Fibroblast of peridontal ligament (primary cell): ENCODE measurements around the gene TMEM270.
"Not testable (repeated sequence)": the region's sequence is repeated elsewhere in the genome, so short reads cannot be mapped to it uniquely, and the experiment has no call there.

Experiments used
- DNase-seq: peaks from one replicate; pipeline ENCODE4 v3.0.0-alpha.2; 2010; ENCODE audit errors: extremely low read depth

TMEM270 gene

DNA sequence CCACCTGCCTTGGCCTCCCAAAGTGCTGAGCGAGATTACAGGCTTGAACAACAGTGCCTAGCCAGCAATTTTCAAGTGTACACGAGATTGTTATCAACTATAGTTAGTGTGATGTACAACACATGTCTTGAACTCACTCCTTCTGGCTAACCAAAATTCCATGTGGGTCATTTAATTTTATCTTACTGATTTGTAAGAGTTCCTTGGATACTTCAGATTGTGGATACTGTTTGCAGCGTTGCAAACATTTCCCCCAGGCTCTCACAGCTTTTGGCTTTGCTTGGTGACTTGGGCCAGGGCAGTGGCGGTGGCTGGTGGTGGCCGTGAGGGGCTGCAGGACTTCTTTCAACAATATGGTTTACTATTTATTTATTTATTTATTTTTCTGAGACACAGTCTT is 8.5 kb upstream of the TMEM270 start:
- peak; percentile 27 for DNase-seq

DNA sequence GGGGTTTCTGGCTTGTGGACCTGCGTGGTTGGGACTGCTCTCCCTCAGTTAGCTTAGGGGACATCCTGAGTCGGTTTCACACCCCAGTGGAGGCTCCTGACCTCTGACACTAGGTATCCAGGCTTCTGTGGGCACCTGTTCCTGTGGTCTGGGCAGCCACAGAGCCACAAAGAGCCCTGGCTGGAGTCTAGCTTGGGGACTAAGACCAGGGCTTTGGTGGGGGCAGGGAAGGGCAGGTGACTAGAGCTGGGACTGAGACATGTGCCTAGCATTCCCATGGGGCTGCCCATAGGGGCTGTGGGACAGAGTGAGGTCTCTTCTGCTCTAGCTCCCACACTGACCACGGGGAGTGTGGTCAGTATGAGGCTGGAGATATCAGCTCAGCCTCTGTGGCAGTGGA is 4.0 kb upstream of the TMEM270 start:
- no peak for DNase-seq

DNA sequence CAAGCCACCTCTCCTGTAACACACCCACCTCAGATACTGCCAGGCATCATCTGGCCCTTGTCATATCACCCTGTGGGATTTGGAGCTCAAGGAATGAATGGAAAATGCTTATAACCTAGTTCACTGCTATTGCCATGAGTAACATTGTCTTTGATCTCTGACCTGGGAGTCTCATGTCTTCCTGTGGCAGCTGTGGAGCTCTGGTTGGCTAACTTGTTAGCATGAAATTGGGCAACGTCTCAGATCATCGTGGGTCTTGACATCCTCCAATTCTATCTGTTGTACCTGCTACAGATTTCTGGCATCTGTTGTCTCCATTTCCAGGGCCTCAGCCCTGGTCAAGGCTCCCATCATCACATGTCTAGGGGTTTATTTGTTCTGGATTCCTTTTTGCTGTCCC is 2.2 kb upstream of the TMEM270 start:
- no peak for DNase-seq

DNA sequence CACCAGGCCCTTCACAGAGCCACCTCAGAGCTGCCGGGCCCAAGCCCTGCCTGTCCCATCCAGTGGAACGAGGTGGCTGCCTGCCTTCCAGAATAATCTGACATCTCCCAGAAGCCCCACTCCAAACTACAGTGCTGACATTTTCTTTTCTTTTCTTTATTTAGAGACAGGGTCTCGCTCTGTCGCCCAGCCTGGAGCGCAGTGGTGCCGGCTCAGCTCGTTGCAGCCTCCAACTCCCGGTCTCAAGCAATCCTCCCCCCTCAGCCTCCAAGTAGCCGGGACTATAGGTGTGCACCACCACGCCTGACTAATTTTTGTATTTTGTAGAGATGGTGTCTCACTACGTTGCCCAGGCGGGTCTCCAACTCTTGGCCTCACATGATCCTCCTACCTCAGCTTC is 346 bp downstream of the TMEM270 start:
- DNase-seq: no peak

DNA sequence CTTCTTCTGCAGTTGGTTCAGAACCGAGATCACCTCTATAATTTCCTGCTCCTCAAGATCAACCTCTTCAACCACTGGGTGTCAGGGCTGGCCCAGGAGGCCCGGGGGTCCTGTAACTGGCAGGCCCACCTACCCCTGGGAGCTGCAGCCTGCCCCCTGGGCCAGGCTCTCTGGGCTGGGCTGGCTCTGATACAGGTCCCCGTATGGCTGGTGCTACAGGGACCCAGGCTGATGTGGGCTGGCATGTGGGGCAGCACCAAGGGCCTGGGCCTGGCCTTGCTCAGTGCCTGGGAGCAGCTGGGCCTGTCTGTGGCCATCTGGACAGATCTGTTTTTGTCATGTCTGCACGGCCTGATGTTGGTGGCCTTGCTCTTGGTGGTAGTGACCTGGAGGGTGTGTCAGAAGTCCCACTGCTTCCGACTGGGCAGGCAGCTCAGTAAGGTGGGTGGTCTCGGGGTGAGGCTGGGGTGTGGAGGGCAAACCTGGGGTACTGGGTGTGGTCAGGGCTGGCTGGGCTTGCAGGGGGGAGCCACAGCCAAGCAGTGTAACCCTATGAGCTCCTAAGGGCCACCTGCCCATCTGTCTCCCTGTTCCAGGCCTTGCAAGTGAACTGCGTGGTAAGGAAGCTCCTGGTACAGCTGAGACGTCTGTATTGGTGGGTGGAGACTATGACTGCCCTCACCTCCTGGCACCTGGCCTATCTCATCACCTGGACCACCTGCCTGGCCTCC is 4.2 kb downstream of the TMEM270 start:
- no peak for DNase-seq

DNA sequence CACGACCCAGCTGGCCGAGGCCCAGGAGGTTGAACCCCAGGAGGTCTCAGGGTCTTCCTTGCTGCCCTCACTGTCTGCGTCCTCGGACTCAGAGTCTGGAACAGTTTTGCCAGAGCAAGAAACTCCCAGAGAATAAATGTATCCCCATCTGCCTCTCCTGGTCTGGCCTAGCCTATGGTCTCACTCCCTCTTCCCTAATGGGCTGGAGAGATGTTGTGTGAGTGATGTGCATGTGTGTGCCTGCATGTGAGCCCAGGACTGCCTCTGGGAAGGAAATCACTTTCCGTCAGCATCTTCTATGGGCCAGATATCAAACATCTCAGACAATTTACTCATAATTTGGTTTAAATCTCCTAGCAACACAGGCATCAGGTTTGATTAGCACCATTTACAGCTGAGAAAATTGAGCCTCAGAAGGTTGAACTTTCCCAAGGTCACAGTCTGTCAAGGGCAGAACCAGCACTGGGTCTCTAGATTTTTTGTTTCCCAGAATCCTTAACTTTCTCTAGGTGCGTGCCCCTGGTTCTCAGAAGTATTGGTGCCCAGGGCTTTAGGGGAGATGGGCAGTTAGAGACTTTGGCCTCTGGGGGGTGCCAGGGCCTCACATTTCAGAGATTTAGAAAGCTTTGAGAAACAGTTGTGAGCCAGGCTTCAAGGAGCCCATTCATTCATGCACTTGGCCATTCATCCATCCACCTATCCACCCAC is 4.9 kb downstream of the TMEM270 start:
- DNase-seq: peak; percentile 74

DNA sequence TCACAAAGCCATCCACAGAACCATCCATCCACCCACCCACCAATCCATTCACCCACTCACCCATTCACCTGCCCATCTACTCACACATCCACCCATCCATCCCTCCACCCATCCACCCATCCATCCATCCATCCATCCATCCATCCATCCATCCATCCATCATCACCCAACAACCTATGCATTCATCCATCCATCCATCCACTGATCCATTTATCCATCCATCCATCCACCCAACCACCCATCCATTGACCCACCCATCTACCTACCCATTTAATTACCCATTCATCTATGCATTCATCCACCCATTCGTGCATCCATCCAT is 5.4 kb downstream of the TMEM270 start:
- no peak for DNase-seq

DNA sequence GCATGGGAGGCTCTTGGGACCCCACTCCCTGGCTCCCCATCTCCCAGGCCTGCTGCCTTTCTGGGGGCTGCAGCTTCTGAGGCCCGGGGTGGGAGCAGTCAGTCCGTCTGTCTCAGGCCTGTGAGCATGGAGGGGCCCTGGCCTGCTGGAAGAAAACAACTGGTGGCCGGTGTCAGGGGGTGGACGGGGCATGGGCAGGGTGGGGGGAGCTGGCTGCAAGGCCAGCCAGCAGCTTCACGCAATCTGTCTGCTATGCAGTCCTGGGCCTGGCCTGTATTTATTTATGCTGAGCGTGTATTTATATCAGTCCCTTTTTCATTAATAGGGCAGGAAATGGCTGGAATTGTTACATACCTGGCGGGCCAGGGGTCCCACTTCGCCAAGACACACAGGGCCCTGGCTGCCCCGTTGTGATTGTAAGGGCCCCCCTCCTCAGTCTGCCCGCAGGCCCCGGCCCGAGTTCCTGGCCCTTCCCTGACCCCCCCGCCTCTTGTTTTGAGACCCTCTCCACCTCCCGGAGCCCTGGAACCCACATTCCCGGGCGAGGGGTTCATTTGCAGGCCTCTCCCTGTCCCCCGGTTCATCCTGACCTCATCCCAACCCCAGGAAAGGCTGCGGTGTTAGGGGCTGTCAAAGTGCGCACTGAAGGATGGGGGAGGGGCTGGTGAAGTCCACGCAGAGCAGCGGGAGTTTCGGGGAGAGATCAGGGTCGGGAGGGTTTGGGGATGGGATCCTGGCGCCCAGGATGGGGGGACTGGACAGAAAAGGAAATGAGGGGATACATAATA is 8.2 kb downstream of the TMEM270 start:
- no peak for DNase-seq

DNA sequence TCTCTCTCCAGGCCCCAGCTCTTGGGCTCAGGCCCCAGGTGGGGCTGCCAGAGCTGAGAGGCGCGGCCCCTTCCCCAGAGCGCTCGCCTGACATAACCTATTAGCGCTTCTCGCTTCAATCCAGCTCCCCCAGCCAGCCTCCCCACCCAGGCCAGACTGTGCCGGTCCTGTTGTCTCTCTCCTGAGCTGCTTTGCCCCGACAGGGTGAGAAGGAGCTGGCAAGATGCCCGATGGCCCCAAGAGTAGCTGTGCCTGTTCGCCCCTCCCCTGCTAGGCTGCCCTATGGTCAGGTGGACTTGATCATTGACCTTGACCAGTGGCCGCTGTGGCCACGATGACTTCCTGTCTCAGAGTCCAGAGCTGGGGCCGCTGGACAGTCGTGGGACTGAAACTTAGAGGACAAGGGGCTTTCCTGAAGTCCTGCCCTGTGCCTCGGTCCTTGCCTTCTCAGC is 9.1 kb downstream of the TMEM270 start:
- DNase-seq: no peak

DNA sequence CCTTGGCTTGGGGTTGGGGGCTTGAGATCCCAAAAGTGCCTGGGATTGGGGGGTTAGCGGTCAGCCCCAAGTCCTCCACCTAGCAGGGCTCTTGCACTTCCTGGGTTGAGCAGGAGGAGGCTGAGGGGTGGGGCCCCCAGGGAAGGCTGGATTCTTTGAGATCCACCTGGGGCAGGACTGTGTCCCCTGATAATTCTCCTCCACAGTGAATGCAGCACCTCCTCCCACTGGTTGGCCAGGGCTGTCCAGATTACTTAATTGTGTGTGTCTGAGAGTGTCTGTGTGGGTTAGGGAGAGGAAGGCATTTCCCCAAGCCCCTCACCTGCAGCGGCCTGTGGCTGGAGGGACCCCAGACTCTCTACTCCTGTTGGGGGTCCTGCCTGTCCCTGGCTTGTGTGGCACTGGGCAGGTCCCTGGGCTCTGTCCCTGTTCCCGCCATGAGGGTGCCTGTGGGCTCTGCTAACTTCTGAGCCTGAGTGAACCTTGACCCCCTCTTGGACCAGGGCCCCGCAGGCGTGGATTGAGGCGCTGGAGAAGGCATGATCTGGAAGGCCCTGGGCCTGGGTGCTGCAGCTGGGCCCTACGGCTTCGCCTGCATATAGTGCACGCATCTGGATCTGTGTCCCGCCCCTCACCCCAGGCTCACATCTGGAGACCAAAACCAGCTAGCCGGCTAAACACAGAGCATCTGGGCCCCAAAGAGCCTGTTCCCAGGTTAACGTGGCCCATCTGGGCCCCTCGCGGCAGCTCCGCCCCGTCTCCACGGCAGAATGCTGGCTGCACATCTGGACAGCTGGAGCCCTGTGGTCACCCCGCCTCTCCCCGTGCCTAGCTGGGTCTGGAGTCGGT is 10.4 kb downstream of the TMEM270 start:
- DNase-seq: no peak

DNA sequence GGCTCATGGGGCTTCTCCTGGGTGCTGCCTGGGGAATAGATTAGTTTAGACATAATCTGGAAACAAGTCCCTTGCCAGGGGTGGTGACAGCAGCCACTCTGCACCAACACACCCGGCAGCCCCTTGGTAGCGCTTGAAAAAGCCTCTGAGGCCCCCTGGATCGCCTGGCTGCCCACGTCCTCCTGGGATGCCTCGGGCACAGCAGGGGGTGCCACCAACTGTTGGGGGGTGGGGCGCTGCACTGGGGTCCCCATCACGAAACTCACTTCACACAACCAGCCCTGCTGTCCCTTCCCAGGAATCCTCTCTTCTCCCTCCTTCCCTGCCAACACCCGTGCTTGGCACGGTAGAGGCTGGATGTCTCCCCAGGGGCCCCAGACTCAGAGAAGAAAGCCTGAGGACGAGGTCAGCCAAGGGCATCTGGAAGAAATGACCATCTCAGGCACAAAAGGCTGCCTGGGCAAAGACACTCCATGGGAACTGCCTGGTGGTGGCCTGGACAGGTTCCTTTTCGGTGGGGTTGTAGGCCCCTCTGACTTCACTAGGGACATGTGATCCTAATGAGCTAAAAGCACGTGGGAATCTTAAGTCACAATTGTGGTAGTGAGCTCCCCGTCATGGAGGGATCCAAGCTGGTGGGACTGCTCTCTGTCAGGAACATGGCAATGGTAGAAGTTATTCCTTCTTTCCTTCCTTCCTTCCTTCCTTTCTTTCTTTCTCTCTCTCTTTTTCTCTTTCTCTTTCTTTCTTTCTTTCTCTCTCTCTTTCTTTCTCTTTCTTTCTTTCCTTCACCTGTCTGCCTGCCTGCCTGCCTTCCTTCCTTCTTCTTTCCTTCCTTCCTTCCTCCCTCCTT is 11.3 kb downstream of the TMEM270 start:
- DNase-seq: no peak

DNA sequence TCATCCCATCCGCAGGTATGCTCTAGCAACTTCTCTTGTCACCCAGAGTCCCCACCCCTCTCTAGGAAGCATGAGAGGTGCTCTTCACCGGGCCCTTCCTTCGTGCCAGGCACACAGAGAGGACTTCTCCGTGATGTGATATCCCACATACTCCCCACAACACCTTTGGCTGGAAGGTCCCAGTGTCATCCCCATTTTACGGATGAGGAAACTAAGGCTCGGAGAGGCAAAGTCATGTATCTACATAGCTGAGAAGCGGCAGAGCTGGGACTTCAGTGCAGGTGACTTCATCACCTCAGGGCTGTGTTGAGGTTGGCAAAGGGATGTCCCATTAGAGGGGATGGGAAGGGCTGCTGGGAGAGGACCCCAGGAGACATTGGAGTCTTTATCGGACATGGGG is 15.4 kb downstream of the TMEM270 start:
- DNase-seq: no peak

DNA sequence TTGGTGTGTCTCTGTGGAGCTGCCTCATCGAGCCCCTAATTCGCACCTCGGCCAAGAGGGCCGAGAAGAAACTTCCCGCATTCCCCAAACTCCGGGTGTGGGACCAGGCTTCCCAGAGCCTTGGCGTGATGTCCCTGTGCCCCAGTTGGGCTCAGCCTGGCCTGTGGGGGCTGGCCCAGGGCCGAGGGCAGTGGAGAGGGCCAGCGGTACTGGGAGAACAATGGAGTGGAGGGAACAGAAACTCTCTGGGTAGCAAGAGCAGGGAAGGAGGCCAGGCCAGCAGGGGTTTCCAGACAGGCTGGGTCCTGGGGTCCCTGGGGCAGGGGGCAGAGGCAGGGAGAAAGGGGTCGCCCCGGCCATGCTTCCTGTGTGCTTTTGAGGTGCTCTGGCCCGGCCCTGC is 16.0 kb downstream of the TMEM270 start:
- no peak for DNase-seq

DNA sequence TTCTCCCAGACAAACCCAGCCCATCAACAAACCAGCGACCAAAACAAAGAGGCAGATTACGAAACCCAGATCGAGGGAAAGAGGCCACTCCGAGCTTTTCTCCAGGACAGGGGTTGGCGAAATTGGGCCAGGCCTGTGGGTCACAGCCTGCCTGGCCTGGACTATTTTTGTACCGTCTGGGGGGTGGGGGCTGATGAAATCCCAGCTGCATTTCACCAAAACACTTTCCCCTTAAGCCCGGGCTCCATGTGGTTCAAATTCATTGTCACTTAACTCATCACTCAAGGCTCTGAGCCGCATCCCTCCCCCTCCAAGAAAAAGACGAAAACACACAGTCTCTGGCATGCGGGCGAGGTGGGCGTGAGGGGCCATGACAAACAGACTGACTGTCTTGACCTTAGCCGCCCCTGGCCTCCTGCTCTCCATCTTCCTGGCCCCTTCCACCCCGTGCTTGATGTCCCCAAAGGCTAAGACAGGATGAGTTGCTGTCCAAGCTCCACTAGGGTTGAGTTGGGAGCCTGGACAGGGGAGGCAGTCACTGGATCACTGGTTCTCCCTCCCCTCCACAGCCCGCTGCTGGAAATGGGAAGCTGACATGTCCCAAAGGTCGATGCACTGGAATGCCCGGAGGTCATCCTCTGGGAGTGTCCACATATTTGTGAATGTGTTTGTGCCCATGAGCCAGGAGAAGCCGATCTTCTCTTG is 19.2 kb downstream of the TMEM270 start:
- DNase-seq: peak; percentile 31

DNA sequence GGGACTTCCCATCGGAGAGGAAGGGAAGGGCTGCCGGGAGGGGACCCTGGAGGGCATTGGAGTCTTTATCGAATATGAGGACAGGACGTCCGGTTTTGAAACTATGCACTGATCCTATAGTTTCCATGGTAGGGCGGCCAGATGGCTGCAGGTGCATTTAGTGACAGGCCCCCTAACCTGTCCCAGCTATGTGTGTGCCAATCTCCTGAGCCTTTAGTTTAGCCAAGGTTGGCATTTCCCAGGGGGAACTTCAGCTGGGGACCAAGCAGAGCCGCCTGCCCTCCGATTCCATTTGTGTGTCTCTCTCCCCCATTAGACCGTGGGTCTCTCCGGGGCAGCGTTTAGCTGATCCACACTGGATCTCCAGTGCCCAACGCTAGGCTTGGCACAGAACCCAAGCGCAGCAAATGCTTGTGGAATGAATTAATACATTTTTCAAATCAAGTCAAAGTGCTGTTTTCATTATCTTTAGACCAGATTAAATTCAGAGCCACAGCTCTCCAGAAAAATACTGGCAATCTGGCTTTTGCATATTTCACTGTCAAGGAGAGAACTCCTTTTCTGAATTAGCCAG is 19.9 kb downstream of the TMEM270 start:
- peak; percentile 49 for DNase-seq

DNA sequence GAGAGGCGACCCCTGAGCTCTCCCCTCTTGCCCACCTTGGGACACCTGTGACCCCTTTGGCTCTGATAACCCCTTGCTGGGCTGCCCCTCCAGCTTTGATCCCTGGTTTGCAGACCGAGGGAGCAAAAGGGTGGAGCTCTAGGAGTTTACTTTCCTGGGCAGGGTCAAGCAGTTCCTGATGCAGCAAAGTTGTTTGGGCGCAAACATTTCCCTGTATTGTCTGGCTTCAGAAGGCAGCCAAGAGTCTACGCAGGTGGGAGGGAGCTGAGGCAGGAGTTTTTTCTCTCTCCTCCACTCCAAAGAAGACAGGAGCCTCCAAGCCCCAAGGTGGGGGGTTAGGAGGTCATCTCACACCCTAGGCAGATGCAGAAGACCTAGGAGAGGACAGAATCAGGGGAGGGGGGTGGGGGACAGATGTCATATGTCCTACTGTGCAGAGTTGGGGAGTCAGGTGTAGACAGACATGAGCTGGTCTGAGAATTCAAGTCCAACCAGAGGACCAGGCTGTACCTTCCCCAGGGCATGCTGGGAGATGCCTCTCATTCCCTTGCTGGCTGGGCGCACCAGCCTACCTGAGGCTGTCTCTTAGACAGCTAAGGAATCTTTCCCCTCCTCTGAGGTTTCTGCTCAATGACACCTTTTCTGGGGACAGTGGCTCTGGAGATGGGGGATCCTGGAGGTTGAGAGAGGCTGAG is 20.5 kb downstream of the TMEM270 start:
- DNase-seq: no peak

DNA sequence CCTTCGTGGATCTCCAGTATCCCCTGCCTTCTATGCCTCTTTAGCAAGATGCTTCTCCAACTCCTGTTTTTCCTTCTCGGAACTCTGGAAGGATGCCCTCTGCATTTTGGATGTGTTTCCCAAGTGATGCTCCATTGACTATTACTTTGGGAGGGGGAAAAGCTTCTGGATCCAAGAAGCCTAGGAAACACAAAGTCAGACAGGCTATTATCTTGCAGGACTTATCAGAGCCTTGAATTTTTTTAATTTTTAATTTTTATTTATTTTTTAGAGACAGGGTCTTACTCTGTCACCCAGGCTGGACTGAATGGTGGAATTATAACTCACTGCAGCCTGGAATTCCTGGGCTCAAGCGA is 21.1 kb downstream of the TMEM270 start:
- no peak for DNase-seq

DNA sequence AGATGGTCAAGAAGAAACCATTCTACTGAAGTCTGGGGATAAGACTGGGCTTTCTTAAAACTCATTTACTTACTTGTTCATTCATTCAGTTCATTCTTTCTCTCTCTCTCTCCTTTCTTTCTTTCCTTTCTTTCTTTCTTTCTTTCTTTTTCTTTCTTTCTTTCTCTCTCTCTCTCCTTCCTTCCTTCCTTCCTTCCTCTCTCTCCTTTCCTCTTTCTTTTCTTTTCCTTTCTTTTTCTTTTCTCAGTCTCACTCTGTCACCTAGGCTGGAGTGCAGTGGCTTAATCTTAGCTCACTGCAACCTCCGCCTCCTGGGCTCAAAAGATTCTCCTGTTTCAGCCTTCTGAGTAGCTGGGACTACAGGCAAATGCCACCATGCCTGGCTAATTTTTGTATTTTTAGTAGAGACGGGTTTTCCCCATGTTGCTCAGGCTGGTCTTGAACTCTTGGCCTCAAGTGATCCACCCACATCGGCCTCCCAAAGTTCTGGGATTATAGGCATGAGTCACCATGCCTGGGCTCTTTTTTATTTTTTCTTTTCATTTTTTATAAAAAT is 24.0 kb downstream of the TMEM270 start:
- DNase-seq: not testable (repeated sequence)

DNA sequence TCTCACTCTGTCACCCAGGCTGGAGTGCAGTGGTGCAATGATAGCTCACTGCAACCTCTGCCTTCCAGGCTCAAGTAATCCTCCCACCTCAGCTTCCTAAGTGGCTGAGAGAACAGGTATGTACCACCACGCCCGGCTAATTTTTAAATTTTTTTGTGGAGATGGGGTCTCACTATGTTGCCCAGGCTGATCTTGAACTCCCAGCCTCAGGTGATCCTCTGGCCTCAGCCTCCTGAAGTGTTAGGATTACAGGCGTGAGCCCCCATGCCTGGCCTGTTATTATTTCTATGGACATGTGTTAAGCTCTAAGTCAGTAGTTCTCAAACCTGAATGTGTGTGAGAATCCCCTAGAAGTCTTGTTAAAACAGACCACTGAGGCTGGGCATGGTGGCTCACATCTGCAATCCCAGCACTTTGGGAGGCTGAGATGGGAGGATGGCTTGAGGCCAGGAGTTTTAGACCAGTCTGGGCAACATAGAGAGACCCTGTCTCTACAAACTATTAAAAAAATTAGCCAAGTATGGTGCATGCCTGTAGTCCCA is 24.5 kb downstream of the TMEM270 start:
- no peak for DNase-seq
